ENCODE data around the gene SDCBP2. TPM values are rescaled to one million over a fixed set of nuclear protein-coding genes. Genes with fewer than 3 reads are reported as not detected.

The SDCBP2 gene
- total RNA-seq, 2 donors from 2014 or later: 4.0 to 7.3 TPM

GRCh38 chr20:1302685-1303541 lies 26.0 kb downstream of the SDCBP2 start:
- Histone ChIP-seq H3K9me3 (no peaks in the 10 kb centered on the region), H3K4me3 (no peak overlapping the region), H3K4me1 (replicated peaks) (no peaks in the 10 kb centered on the region), H3K27ac (no peak overlapping the region), H3K27me3 (replicated peaks; ENCODE audit: insufficient read depth) (no peaks in the 10 kb centered on the region), H3K36me3 (no peaks in the 10 kb centered on the region)
- 81% methylated on average over 12 of the region's 12 CpGs for WGBS
- TF ChIP-seq POLR2A (IDR thresholded peaks at IDR 0.05) (no peak), POLR2AphosphoS5 (IDR thresholded peaks at IDR 0.05) (no peak), CTCF (IDR thresholded peaks at IDR 0.05) (no peak)
- DNase-seq (ENCODE audit: low spot score): no peak
- intact Hi-C loops (cut with DNase I): no loop called here

GRCh38 chr20:1301031-1301529 lies 27.9 kb downstream of the SDCBP2 start:
- Histone ChIP-seq H3K27me3 (replicated peaks; ENCODE audit: insufficient read depth) (no peaks in the 10 kb centered on the region), H3K4me3 (no peak overlapping the region), H3K36me3 (no peaks in the 10 kb centered on the region), H3K4me1 (replicated peaks) (no peaks in the 10 kb centered on the region), H3K9me3 (no peaks in the 10 kb centered on the region), H3K27ac (no peak overlapping the region)
- intact Hi-C loops (cut with DNase I): no loop called here
- no peak for DNase-seq (ENCODE audit: low spot score)
- TF ChIP-seq POLR2A (IDR thresholded peaks at IDR 0.05) (no peak), CTCF (IDR thresholded peaks at IDR 0.05) (no peak), POLR2AphosphoS5 (IDR thresholded peaks at IDR 0.05) (no peak)
- WGBS: 49% methylated on average over 9 of the region's 9 CpGs

- no peak for DNase-seq (ENCODE audit: low spot score)
- Histone ChIP-seq H3K9me3 (no peaks in the 10 kb centered on the region), H3K4me1 (replicated peaks) (no peaks in the 10 kb centered on the region), H3K36me3 (no peaks in the 10 kb centered on the region), H3K4me3 (no peak overlapping the region), H3K27ac (no peak overlapping the region), H3K27me3 (replicated peaks; ENCODE audit: insufficient read depth) (no peaks in the 10 kb centered on the region)
- whole genome bisulfite sequencing: 94% methylated on average over 18 of the region's 18 CpGs
- intact Hi-C loops (cut with DNase I): no loop called here
- TF ChIP-seq CTCF (IDR thresholded peaks at IDR 0.05) (no peak), POLR2AphosphoS5 (IDR thresholded peaks at IDR 0.05) (no peak), POLR2A (IDR thresholded peaks at IDR 0.05) (no peak)
Observed at GRCh38 chr20:1300083-1300840, 28.7 kb downstream of the SDCBP2 start.

- no peaks in the 10 kb centered on the region for H3K9me3 ChIP-seq
- intact Hi-C loops (cut with DNase I): no loop called here
- H3K27ac ChIP-seq: no peak overlapping the region
- H3K27me3 ChIP-seq (replicated peaks; ENCODE audit: insufficient read depth): no peaks in the 10 kb centered on the region
- no peaks in the 10 kb centered on the region for H3K36me3 ChIP-seq
- WGBS: 78% methylated on average over 9 of the region's 9 CpGs
- DNase-seq (ENCODE audit: low spot score): no peak
- H3K4me3 ChIP-seq: no peak overlapping the region
- no peaks in the 10 kb centered on the region for H3K4me1 ChIP-seq (replicated peaks)
- TF ChIP-seq POLR2AphosphoS5 (IDR thresholded peaks at IDR 0.05) (no peak), CTCF (IDR thresholded peaks at IDR 0.05) (peak in 1 of 4 experiments; percentile 7), POLR2A (IDR thresholded peaks at IDR 0.05) (no peak)
Observed at GRCh38 chr20:1299522-1299921, 29.4 kb downstream of the SDCBP2 start.

Measured in prostate gland (tissue), 2 donors.